Left ventricle myocardium inferior (tissue), 1 donor: ENCODE data around the gene LRRC10. TPM values are rescaled to one million over a fixed set of nuclear protein-coding genes. Genes with fewer than 3 reads are reported as not detected.

ENCODE experiments used
- DNase-seq: peaks from one replicate; pipeline ENCODE4 v3.0.0-alpha.2; 2020
- H3K27ac ChIP-seq: fragments of 200-600 bp; replicated peaks from 2 replicates; pipeline ENCODE4 v1.8.0; 2021
- H3K27me3 ChIP-seq: fragments of 200-600 bp; 2 replicates; pipeline ENCODE4 v1.8.0; 2021; ENCODE audit warnings: low read depth
- H3K36me3 ChIP-seq: fragments of 200-600 bp; 2 replicates; pipeline ENCODE4 v1.8.0; 2021
- H3K4me1 ChIP-seq: fragments of 200-600 bp; 2 replicates; pipeline ENCODE4 v1.8.0; 2021
- H3K4me3 ChIP-seq: fragments of 200-600 bp; 2 replicates; pipeline ENCODE4 v1.8.0; 2021; ENCODE audit warnings: mild to moderate bottlenecking, moderate library complexity
- H3K9me3 ChIP-seq: fragments of 200-600 bp; replicated peaks from 2 replicates; pipeline ENCODE4 v1.8.0; 2021
- CTCF ChIP-seq: fragments of 200-600 bp; IDR thresholded peaks from 2 replicates; pipeline ENCODE4 v1.8.0; 2021; ENCODE audit warnings: antibody characterized with exemption, mild to moderate bottlenecking, borderline replicate concordance
- intact Hi-C: fragments of 100-400 bp; cut with micrococcal nuclease; formaldehyde crosslinking; loops from one replicate; pipeline ENCODE4 v1.11.0; 2022
- total RNA-seq: library from RNA; stranded (reverse); fragmentation: NEBNext Ultra II Directional; extraction: Animal tissue kit (Norgen Biotek cat#: 25700); gene quantifications from one replicate; pipeline ENCODE4 v1.2.1, GENCODE V29; 2021
- donor health status: DM: no; HTN: yes; CAD: no; lungs with severe emphysema.

LRRC10 gene
- total RNA-seq, 1 donor from 2014 or later = 43.8 TPM

DNA sequence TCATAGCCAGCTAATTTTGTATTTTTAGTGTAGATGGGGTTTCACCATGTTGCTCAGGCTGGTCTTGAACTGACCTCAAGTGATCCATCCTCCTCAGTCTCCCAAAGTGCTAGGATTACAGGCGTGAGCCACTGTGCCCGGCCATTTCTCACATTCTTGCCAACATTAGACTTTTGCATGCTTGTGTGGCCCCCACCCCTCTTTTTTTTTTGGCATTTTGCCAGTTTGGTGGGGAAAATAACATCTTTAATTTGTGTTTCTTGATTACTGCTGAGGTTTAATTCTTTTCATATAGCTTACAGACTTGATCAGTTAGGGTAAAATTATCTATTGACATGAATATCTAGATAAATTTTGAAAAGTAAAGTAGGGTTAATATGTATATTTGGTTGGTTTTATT lies 21.6 kb downstream of the LRRC10 start:
- Histone ChIP-seq H3K36me3 (peaks cover 79% of the 10 kb centered on the region), H3K27me3 (no peaks in the 10 kb centered on the region), H3K27ac (no peak overlapping the region), H3K4me1 (peaks cover 37% of the 10 kb centered on the region), H3K4me3 (no peak overlapping the region), H3K9me3 (no peaks in the 10 kb centered on the region)
- intact Hi-C loops = no loop called here
- no peak for TF ChIP-seq CTCF
- no peak for DNase-seq

- H3K4me3 ChIP-seq = no peak overlapping the region
- H3K9me3 ChIP-seq = no peaks in the 10 kb centered on the region
- no peaks in the 10 kb centered on the region for H3K27me3 ChIP-seq
- no peak overlapping the region for H3K27ac ChIP-seq
- DNase-seq = no peak
- peaks cover 74% of the 10 kb centered on the region for H3K36me3 ChIP-seq
- peaks cover 37% of the 10 kb centered on the region for H3K4me1 ChIP-seq
- intact Hi-C loops = no loop called here
- no peak for TF ChIP-seq CTCF
Measured at GRCh38 chr12:69588527-69588926, 22.2 kb downstream of the LRRC10 start.

DNA sequence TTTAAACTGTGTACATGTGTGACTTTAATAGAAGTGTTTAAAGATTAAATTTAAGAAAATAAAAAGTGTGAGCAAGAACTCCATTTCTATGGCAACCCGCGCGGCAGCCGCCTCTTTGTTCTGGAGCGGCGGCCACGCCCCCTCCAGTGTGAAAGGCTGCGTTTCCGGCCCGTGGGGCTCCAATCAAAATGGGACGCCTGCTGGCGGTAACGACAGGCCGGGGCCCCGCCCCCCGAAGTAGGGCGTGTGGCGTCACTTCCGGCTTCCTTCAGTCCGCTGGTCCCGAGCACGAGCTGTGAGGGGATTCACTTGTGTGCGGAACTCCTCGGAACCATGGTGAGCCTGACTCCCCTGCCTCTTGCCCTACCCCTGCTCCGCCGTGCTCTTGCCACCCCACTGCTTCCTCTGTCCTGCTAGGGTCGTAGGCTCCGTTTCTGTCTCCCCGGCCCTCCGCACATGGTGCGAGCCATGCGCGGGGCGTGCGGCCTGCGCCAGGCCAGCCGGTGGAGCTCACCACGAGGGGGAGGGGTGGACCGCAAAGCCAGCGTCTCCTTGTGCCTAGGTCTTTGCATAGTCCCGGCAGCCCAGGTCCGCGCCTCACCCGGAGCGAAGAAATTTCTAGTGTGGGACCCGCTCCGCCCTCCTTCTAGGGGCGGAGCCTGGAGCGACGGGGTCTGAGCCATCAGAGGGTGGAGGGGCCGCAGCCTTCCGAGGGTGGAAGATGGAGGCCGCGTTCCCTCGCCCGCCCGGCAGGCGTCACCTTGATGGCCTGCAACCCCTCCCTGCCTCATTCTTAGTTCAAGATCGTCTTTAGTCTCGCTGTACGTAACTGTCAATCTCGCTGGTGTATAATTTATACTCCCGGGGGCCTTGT lies 25.3 kb downstream of the LRRC10 start, which contains the start of gene CCT2:
Gene CCT2, plus strand, starts transcription at position 271 of the 874 bp plus-strand sequence. Its CDS starts 63 bp downstream, at position 334.
- H3K4me1 ChIP-seq = peaks cover 40% of the 10 kb centered on the region
- peak; percentile 47 for TF ChIP-seq CTCF

GRCh38 chr12:69583203-69583602 lies 27.5 kb downstream of the LRRC10 start:
- Histone ChIP-seq H3K4me1 (peaks cover 37% of the 10 kb centered on the region), H3K27me3 (no peaks in the 10 kb centered on the region), H3K9me3 (no peaks in the 10 kb centered on the region), H3K4me3 (no peak overlapping the region), H3K27ac (no peak overlapping the region), H3K36me3 (peaks cover 20% of the 10 kb centered on the region)
- no peak for DNase-seq
- TF ChIP-seq CTCF = no peak
- intact Hi-C loops = no loop called here

More for the DNA sequence above, 25.3 kb downstream of the LRRC10 start, which contains the start of gene CCT2:
- Histone ChIP-seq H3K27me3 (no peaks in the 10 kb centered on the region), H3K36me3 (peaks cover 43% of the 10 kb centered on the region), H3K9me3 (no peaks in the 10 kb centered on the region), H3K27ac (peak within 1 kb of the TSS; percentile 88), H3K4me3 (peak within 1 kb of the TSS; percentile 88)
- DNase-seq = peak; percentile 98
- intact Hi-C loops = no loop called here

DNA sequence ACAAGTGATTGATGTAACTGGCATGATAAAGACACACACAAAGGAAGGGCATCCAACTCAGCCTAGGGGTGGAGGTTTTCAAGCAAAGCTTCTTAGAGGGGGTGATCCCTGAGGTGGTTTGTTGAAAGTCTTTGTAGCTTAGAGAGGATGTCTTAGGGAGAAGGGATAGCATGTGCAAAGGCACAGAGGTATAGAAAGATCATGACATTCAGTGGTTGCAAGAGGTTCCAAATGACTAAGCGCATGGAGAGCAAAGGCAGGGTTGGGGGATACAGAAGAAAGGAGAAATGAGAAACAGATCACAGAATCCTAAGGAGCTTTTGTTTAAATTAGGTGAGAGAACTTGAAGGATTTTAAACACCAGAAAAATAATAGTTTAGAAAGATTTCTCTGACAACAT lies 30.6 kb downstream of the LRRC10 start:
- Histone ChIP-seq H3K27ac (no peak overlapping the region), H3K4me1 (peaks cover 19% of the 10 kb centered on the region), H3K36me3 (peaks cover 5% of the 10 kb centered on the region), H3K4me3 (no peak overlapping the region), H3K9me3 (no peaks in the 10 kb centered on the region), H3K27me3 (no peaks in the 10 kb centered on the region)
- no peak for DNase-seq
- TF ChIP-seq CTCF = no peak
- intact Hi-C loops = no loop called here
